GM21360 (cell line): Measurements from ENCODE around the gene APCDD1.
A peak's percentile ranks its signal among the peaks of the same experiment; 100 is the strongest.
"Not testable (repeated sequence)": the region's sequence is repeated elsewhere in the genome, so short reads cannot be mapped to it uniquely, and the experiment has no call there.

Source experiments
- ATAC-seq: cut with Tn5 transposase; IDR thresholded peaks from one replicate; pipeline ENCODE4 v1.9.1; 2021; ENCODE audit warnings: mild to moderate bottlenecking, moderate library complexity; ENCODE audit not compliant: unreplicated experiment

The APCDD1 gene

GRCh38 chr18:10460414-10461018 is 6.1 kb downstream of the APCDD1 start:
- no peak for ATAC-seq

- no peak for ATAC-seq
Measured at GRCh38 chr18:10461989-10462388, 7.6 kb downstream of the APCDD1 start.

- ATAC-seq, result no peak
Measured at GRCh38 chr18:10462597-10462996, 8.2 kb downstream of the APCDD1 start.

- no peak for ATAC-seq
Measured at GRCh38 chr18:10463096-10463495, 8.7 kb downstream of the APCDD1 start.

GRCh38 chr18:10463741-10464140 is 9.3 kb downstream of the APCDD1 start:
- ATAC-seq, result no peak

- not testable (repeated sequence) for ATAC-seq
Measured at GRCh38 chr18:10464161-10464648, 9.8 kb downstream of the APCDD1 start.

- no peak for ATAC-seq
Measured at GRCh38 chr18:10465174-10465939, 10.9 kb downstream of the APCDD1 start.

- no peak for ATAC-seq
Measured at GRCh38 chr18:10470429-10470828, 16.0 kb downstream of the APCDD1 start.

GRCh38 chr18:10471574-10471973 is 17.1 kb downstream of the APCDD1 start:
- no peak for ATAC-seq

GRCh38 chr18:10473132-10473531 is 18.7 kb downstream of the APCDD1 start:
- ATAC-seq, result no peak

- no peak for ATAC-seq
Measured at GRCh38 chr18:10474309-10474708, 19.9 kb downstream of the APCDD1 start.

GRCh38 chr18:10475276-10475653 is 20.8 kb downstream of the APCDD1 start:
- ATAC-seq, result no peak

- ATAC-seq, result no peak
Measured at GRCh38 chr18:10475654-10476291, 21.3 kb downstream of the APCDD1 start.

- no peak for ATAC-seq
Measured at GRCh38 chr18:10476338-10476791, 21.9 kb downstream of the APCDD1 start.

- ATAC-seq, result no peak
Measured at GRCh38 chr18:10477121-10477862, 22.9 kb downstream of the APCDD1 start.

- ATAC-seq, result no peak
Measured at GRCh38 chr18:10477863-10478260, 23.4 kb downstream of the APCDD1 start.

- ATAC-seq, result no peak
Measured at GRCh38 chr18:10481831-10482230, 27.4 kb downstream of the APCDD1 start.

- ATAC-seq, result peak; percentile 13
Measured at GRCh38 chr18:10482363-10482984, 28.0 kb downstream of the APCDD1 start.

GRCh38 chr18:10482985-10483949 is 28.8 kb downstream of the APCDD1 start:
- ATAC-seq, result peak; percentile 58

- ATAC-seq, result no peak
Measured at GRCh38 chr18:10485475-10485874, 31.0 kb downstream of the APCDD1 start.
